Fibroblast of upper back skin (primary cell): ENCODE data around the gene RPL29.

Experiments
- DNase-seq: peaks from one replicate; pipeline ENCODE4 v3.0.0-alpha.2; 2013

RPL29 gene

GRCh38 chr3:51944451-51945021 lies 51.2 kb downstream of the RPL29 start:
- DNase-seq, result no peak
